Embryonic facial prominence (tissue), 1 donor: ENCODE results near the gene KCNA10.

Experiments
- DNase-seq: peaks from one replicate; pipeline ENCODE4 v3.0.0-alpha.2; 2016; ENCODE audit errors: extremely low spot score

The KCNA10 gene

GRCh38 chr1:110501488-110502132 lies 17.4 kb downstream of the KCNA10 start:
- no peak for DNase-seq

GRCh38 chr1:110498270-110498669 lies 20.7 kb downstream of the KCNA10 start:
- no peak for DNase-seq

GRCh38 chr1:110495926-110496600 lies 22.9 kb downstream of the KCNA10 start:
- DNase-seq, result peak; percentile 51

- no peak for DNase-seq
Observed at GRCh38 chr1:110494522-110495406, 24.2 kb downstream of the KCNA10 start.

GRCh38 chr1:110494036-110494435 lies 24.9 kb downstream of the KCNA10 start:
- DNase-seq, result no peak

GRCh38 chr1:110493059-110493699 lies 25.8 kb downstream of the KCNA10 start:
- no peak for DNase-seq

GRCh38 chr1:110492573-110492972 lies 26.4 kb downstream of the KCNA10 start:
- no peak for DNase-seq

GRCh38 chr1:110490791-110491451 lies 28.1 kb downstream of the KCNA10 start:
- DNase-seq, result no peak

GRCh38 chr1:110489973-110490542 lies 28.9 kb downstream of the KCNA10 start:
- DNase-seq, result no peak

- DNase-seq, result no peak
Observed at GRCh38 chr1:110489406-110489805, 29.6 kb downstream of the KCNA10 start.

- no peak for DNase-seq
Observed at GRCh38 chr1:110488867-110489266, 30.1 kb downstream of the KCNA10 start.

- no peak for DNase-seq
Observed at GRCh38 chr1:110488161-110488560, 30.8 kb downstream of the KCNA10 start.

GRCh38 chr1:110487726-110488125 lies 31.2 kb downstream of the KCNA10 start:
- no peak for DNase-seq

- no peak for DNase-seq
Observed at GRCh38 chr1:110485725-110486124, 33.2 kb downstream of the KCNA10 start.

GRCh38 chr1:110484801-110485200 lies 34.2 kb downstream of the KCNA10 start:
- DNase-seq, result no peak

- DNase-seq, result no peak
Observed at GRCh38 chr1:110483308-110483685, 35.7 kb downstream of the KCNA10 start.

- DNase-seq, result no peak
Observed at GRCh38 chr1:110482662-110483307, 36.2 kb downstream of the KCNA10 start.

GRCh38 chr1:110481968-110482623 lies 36.9 kb downstream of the KCNA10 start:
- DNase-seq, result no peak

GRCh38 chr1:110480356-110481096 lies 38.4 kb downstream of the KCNA10 start:
- no peak for DNase-seq
